K562 (cell line): ENCODE data around the gene SP6. TPM values are rescaled to one million over a fixed set of nuclear protein-coding genes. Genes with fewer than 3 reads are reported as not detected.
A peak's percentile ranks its signal among the peaks of the same experiment; 100 is the strongest.

Experiments
- polyA plus RNA-seq, 8 experiments: library from polyadenylated mRNA; depleted of rRNA in 4 of 8; stranded (reverse) in 5 of 8; unstranded in 3 of 8; fragments of >200 nt; fragmentation: Nextera tagmentation in 2 of 8; fragmentation: Illumina TruSeq in 1 of 8; extraction: Ambion mirVana in 2 of 8; extraction: Trizol in 1 of 8; gene quantifications; 2 replicates each; pipeline versions ENCODE4 v1.2.1 to v1.2.3, GENCODE V29; 2011 to 2014; ENCODE audit warnings: inconsistent platforms in 1 of 8, missing spikeins in 1 of 8
- total RNA-seq, 7 experiments: library from RNA; depleted of rRNA in 6 of 7; stranded (reverse); fragments of >200 nt in 6 of 7; fragmentation: Illumina TruSeq in 2 of 7; extraction: Trizol in 2 of 7; gene quantifications; 2 replicates each; pipeline versions ENCODE4 v1.2.1 to v1.2.3, GENCODE V29; 2011 to 2021; ENCODE audit warnings: low replicate concordance in 1 of 7
- TF ChIP-seq, protein P1 (sequence below): fragments of 200-600 bp; sonication (generic); IDR thresholded peaks from one replicate; pipeline ENCODE4 v1.6.1; 2012; ENCODE audit warnings: mild to moderate bottlenecking, low read depth, low read length, inconsistent platforms
- TF ChIP-seq, protein P2 (sequence below), 2 experiments: fragments of 200-800 bp in 1 of 2; sonication (Bioruptor generic) in 1 of 2; sonication (generic) in 1 of 2; formaldehyde crosslinking in 1 of 2; IDR thresholded peaks in 1 of 2; conservative IDR thresholded peaks in 1 of 2; 2 replicates each; pipeline versions ENCODE4 v1.5.0 to v1.6.1; 2016 to 2020; ENCODE audit warnings: missing compliant biosample characterization in 1 of 2, missing genetic modification characterization in 1 of 2, missing genetic modification reagents in 1 of 2
- TF ChIP-seq, protein P3 (sequence below), 2 experiments: fragments of 450-650 bp; formaldehyde crosslinking in 1 of 2; IDR thresholded peaks; 2 replicates each; pipeline versions ENCODE4 v1.4.0 to v1.6.1; 2014 to 2020; ENCODE audit warnings: mild to moderate bottlenecking in 2 of 2, borderline replicate concordance in 1 of 2, low read depth in 1 of 2

SP6 gene
- total and polyA plus RNA-seq, 9 of the 15 experiments (the other 6 are each of a cell fraction or from before 2014, with no cell fraction given): 0.11 to 7.9 (median 2.2) TPM

DNA sequence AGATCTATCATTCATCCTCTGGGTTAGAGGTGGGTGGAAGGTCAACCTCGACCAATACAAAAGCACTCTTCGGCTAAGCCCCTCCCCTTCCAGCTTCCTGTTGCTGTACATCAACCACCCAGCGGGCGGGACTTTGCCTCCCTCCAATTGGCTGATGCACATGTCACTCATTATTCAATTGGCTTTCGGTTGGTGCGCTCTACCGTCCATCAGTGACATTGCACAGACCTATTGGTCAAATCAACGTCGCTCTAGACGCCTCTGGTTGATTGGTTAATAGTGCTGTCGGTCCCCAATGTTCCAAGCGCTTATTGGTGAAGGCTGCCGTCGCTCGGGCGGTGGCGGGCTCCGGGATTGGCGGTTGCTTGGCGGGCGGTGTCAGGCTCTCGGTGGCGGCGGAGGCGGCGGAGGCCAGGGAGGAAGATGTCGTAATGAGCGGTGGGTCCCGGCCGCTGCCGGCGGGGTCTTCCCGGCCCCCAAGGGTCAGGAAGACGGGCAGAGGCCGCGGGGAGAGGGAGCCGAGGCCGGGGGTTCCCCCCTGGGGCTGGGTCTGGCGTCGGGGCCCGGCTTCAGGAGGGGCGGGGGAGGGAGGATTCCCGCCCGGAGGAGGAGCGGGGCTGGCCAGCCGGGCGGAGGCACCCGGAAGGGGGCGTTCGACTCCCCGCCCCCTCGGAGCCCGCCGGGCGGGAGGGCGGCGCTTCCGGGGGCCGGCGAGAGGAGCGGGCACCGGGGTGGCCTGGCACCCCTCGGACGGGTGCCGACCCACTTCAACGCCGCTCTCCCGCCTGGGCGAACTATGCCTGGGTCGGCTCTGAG is 45.1 kb upstream of the SP6 start, which contains the start of gene SP2 (continued):
- TF ChIP-seq, protein P1, sequence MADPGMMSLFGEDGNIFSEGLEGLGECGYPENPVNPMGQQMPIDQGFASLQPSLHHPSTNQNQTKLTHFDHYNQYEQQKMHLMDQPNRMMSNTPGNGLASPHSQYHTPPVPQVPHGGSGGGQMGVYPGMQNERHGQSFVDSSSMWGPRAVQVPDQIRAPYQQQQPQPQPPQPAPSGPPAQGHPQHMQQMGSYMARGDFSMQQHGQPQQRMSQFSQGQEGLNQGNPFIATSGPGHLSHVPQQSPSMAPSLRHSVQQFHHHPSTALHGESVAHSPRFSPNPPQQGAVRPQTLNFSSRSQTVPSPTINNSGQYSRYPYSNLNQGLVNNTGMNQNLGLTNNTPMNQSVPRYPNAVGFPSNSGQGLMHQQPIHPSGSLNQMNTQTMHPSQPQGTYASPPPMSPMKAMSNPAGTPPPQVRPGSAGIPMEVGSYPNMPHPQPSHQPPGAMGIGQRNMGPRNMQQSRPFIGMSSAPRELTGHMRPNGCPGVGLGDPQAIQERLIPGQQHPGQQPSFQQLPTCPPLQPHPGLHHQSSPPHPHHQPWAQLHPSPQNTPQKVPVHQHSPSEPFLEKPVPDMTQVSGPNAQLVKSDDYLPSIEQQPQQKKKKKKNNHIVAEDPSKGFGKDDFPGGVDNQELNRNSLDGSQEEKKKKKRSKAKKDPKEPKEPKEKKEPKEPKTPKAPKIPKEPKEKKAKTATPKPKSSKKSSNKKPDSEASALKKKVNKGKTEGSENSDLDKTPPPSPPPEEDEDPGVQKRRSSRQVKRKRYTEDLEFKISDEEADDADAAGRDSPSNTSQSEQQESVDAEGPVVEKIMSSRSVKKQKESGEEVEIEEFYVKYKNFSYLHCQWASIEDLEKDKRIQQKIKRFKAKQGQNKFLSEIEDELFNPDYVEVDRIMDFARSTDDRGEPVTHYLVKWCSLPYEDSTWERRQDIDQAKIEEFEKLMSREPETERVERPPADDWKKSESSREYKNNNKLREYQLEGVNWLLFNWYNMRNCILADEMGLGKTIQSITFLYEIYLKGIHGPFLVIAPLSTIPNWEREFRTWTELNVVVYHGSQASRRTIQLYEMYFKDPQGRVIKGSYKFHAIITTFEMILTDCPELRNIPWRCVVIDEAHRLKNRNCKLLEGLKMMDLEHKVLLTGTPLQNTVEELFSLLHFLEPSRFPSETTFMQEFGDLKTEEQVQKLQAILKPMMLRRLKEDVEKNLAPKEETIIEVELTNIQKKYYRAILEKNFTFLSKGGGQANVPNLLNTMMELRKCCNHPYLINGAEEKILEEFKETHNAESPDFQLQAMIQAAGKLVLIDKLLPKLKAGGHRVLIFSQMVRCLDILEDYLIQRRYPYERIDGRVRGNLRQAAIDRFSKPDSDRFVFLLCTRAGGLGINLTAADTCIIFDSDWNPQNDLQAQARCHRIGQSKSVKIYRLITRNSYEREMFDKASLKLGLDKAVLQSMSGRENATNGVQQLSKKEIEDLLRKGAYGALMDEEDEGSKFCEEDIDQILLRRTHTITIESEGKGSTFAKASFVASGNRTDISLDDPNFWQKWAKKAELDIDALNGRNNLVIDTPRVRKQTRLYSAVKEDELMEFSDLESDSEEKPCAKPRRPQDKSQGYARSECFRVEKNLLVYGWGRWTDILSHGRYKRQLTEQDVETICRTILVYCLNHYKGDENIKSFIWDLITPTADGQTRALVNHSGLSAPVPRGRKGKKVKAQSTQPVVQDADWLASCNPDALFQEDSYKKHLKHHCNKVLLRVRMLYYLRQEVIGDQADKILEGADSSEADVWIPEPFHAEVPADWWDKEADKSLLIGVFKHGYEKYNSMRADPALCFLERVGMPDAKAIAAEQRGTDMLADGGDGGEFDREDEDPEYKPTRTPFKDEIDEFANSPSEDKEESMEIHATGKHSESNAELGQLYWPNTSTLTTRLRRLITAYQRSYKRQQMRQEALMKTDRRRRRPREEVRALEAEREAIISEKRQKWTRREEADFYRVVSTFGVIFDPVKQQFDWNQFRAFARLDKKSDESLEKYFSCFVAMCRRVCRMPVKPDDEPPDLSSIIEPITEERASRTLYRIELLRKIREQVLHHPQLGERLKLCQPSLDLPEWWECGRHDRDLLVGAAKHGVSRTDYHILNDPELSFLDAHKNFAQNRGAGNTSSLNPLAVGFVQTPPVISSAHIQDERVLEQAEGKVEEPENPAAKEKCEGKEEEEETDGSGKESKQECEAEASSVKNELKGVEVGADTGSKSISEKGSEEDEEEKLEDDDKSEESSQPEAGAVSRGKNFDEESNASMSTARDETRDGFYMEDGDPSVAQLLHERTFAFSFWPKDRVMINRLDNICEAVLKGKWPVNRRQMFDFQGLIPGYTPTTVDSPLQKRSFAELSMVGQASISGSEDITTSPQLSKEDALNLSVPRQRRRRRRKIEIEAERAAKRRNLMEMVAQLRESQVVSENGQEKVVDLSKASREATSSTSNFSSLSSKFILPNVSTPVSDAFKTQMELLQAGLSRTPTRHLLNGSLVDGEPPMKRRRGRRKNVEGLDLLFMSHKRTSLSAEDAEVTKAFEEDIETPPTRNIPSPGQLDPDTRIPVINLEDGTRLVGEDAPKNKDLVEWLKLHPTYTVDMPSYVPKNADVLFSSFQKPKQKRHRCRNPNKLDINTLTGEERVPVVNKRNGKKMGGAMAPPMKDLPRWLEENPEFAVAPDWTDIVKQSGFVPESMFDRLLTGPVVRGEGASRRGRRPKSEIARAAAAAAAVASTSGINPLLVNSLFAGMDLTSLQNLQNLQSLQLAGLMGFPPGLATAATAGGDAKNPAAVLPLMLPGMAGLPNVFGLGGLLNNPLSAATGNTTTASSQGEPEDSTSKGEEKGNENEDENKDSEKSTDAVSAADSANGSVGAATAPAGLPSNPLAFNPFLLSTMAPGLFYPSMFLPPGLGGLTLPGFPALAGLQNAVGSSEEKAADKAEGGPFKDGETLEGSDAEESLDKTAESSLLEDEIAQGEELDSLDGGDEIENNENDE: no peak
- TF ChIP-seq, protein P2, sequence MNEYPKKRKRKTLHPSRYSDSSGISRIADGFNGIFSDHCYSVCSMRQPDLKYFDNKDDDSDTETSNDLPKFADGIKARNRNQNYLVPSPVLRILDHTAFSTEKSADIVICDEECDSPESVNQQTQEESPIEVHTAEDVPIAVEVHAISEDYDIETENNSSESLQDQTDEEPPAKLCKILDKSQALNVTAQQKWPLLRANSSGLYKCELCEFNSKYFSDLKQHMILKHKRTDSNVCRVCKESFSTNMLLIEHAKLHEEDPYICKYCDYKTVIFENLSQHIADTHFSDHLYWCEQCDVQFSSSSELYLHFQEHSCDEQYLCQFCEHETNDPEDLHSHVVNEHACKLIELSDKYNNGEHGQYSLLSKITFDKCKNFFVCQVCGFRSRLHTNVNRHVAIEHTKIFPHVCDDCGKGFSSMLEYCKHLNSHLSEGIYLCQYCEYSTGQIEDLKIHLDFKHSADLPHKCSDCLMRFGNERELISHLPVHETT (CRISPR knock-in tag; conservative IDR thresholded peaks at IDR 0.05 in 1 of 2, IDR thresholded peaks at IDR 0.05 in 1 of 2): peak in 1 of 2 experiments; percentile 84; a peak in 2 of 4 replicates
- TF ChIP-seq, protein P3, sequence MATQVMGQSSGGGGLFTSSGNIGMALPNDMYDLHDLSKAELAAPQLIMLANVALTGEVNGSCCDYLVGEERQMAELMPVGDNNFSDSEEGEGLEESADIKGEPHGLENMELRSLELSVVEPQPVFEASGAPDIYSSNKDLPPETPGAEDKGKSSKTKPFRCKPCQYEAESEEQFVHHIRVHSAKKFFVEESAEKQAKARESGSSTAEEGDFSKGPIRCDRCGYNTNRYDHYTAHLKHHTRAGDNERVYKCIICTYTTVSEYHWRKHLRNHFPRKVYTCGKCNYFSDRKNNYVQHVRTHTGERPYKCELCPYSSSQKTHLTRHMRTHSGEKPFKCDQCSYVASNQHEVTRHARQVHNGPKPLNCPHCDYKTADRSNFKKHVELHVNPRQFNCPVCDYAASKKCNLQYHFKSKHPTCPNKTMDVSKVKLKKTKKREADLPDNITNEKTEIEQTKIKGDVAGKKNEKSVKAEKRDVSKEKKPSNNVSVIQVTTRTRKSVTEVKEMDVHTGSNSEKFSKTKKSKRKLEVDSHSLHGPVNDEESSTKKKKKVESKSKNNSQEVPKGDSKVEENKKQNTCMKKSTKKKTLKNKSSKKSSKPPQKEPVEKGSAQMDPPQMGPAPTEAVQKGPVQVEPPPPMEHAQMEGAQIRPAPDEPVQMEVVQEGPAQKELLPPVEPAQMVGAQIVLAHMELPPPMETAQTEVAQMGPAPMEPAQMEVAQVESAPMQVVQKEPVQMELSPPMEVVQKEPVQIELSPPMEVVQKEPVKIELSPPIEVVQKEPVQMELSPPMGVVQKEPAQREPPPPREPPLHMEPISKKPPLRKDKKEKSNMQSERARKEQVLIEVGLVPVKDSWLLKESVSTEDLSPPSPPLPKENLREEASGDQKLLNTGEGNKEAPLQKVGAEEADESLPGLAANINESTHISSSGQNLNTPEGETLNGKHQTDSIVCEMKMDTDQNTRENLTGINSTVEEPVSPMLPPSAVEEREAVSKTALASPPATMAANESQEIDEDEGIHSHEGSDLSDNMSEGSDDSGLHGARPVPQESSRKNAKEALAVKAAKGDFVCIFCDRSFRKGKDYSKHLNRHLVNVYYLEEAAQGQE (IDR thresholded peaks at IDR 0.05; ENCODE audit: borderline replicate concordance): no peak
- TF ChIP-seq, protein P3 (CRISPR knock-in tag; IDR thresholded peaks at IDR 0.05; ENCODE audit: low read depth): peak; percentile 76; the same call in 1 of the 2 replicates
